Motor neuron (in vitro differentiated cells): ENCODE measurements around the gene SLIT1. TPM values are rescaled to one million over a fixed set of nuclear protein-coding genes. Genes with fewer than 3 reads are reported as not detected.

ENCODE experiments used
- ATAC-seq, 8 experiments: fragments of 200-7000 bp; cut with Tn5 transposase; replicated peaks in 6 of 8; 2 replicates each; pipeline ENCODE4 v1.8.0; 2021; ENCODE audit warnings: mild to moderate bottlenecking in 8 of 8, moderate library complexity in 8 of 8
- H3K27ac ChIP-seq, 2 donors: fragments of 250-450 bp; sonication (Bioruptor Pico); 2 replicates each; pipeline ENCODE4 v1.9.0; 2021; ENCODE audit warnings: antibody characterized with exemption in 2 of 2, mild to moderate bottlenecking in 2 of 2, moderate library complexity in 1 of 2
- H3K4me1 ChIP-seq, 2 donors: fragments of 250-450 bp; sonication (Bioruptor Pico); replicated peaks in 1 of 2; 2 replicates each; pipeline ENCODE4 v1.6.1; 2021; ENCODE audit warnings: antibody characterized with exemption in 2 of 2, mild to moderate bottlenecking in 2 of 2, moderate library complexity in 1 of 2
- H3K4me3 ChIP-seq, 5 donors: fragments of 250-450 bp; sonication (Bioruptor Pico); 2 replicates each; pipeline ENCODE4 v1.9.0; 2021; ENCODE audit warnings: antibody characterized with exemption in 5 of 5, mild to moderate bottlenecking in 5 of 5, moderate library complexity in 4 of 5
- WGBS, 10 experiments: fragments of 450-650 bp; shearing (Covaris generic); methylation state at CpG; one replicate each; pipeline ENCODE4 v1.0.0; 2022; 5-methylcytosine and 5-hydroxymethylcytosine counted together
- in situ Hi-C, 9 experiments: fragments of 400-800 bp; cut with MboI; loops; one replicate each; pipeline ENCODE4 v1.15.0; 2021; ENCODE audit warnings: low sequenced_read_pairs in 9 of 9, low pct_unique_long_range_greater_than_20kb in 2 of 9; ENCODE audit not compliant: unreplicated experiment in 9 of 9
- total RNA-seq, 8 experiments: library from RNA; unstranded; fragments of 300-600 nt; gene quantifications; 2 replicates each; pipeline versions ENCODE4 v1.2.3 to v1.2.4, GENCODE V29; 2022

SLIT1 gene
- total RNA-seq: 100 to 1,000 TPM in 2 of 8 experiments, 10 to 100 TPM in 3, 1 to 10 TPM in 2, under 1 TPM in 1; 0.20 to 137 (median 54.2) TPM

GRCh38 chr10:97185326-97186058, at the start of gene SLIT1:
Gene SLIT1, minus strand, starts transcription at chr10:97185959. Its CDS starts 285 bp downstream, at chr10:97185674.
- 0 to 9% methylated on average over 4 to 18 of the region's 74 CpGs; no CpG with 5 or more reads in 8 of the 10 experiments for WGBS, 10 experiments
- peak; percentile 26 to 90 (median 83) for ATAC-seq
- Histone ChIP-seq H3K4me3 (peak within 1 kb of the TSS; percentile 47 to 67 (median 61)), H3K27ac (peak within 1 kb of the TSS; percentile 65 to 76), H3K4me1 (peaks cover 41 to 56% of the 10 kb centered on the region in 2 donors)
- in situ Hi-C loops: loop anchor here in 1 of 9 experiments (25.0 kb wide), 1 partner anchor 98 kb away; no protein-coding TSS in a partner anchor

GRCh38 chr10:97235353-97235752, 49.6 kb upstream of the SLIT1 start:
- no peak overlapping the region for H3K27ac ChIP-seq
- in situ Hi-C loops: loop anchor here in 2 of 9 experiments (25.0 kb wide), 2 partner anchors 823 to 848 kb away; no protein-coding TSS in a partner anchor
- H3K4me1 ChIP-seq: no peaks in the 10 kb centered on the region
- WGBS, 10 experiments: 92 to 100% (median 98%) methylated on average over 1 to 4 of the region's 4 CpGs; no CpG with 5 or more reads in 2 of the 10 experiments
- H3K4me3 ChIP-seq: no peak overlapping the region
- no peak for ATAC-seq

- Histone ChIP-seq H3K4me3 (no peak overlapping the region), H3K4me1 (no peaks in the 10 kb centered on the region), H3K27ac (no peak overlapping the region)
- 33 to 100% (median 79%) methylated on average over 1 of the region's 1 CpG; no CpG with 5 or more reads in 2 of the 10 experiments for WGBS, 10 experiments
- in situ Hi-C loops: loop anchor here in 2 of 9 experiments (25.0 kb wide), 2 partner anchors 822 to 847 kb away; no protein-coding TSS in a partner anchor
- peak in 3 of 8 experiments; percentile 15 to 46 (median 43) for ATAC-seq
These were observed 48.6 kb upstream of the SLIT1 start for GRCh38 chr10:97234400-97234799.

- no peaks in the 10 kb centered on the region for H3K4me1 ChIP-seq
- no peak overlapping the region for H3K4me3 ChIP-seq
- peak in 1 of 8 experiments; percentile 31 for ATAC-seq
- no peak overlapping the region for H3K27ac ChIP-seq
- in situ Hi-C loops: loop anchor here in 2 of 9 experiments (25.0 kb wide), 2 partner anchors 818 to 843 kb away; no protein-coding TSS in a partner anchor
- WGBS, 10 experiments: 83 to 100% (median 100%) methylated on average over 1 of the region's 1 CpG; no CpG with 5 or more reads in 3 of the 10 experiments
These were observed 44.4 kb upstream of the SLIT1 start for GRCh38 chr10:97230146-97230545.

GRCh38 chr10:97229322-97230015, 43.7 kb upstream of the SLIT1 start:
- no peak overlapping the region for H3K27ac ChIP-seq
- H3K4me1 ChIP-seq: no peaks in the 10 kb centered on the region
- ATAC-seq: peak in 1 of 8 experiments; percentile 17
- in situ Hi-C loops: loop anchor here in 2 of 9 experiments (25.0 kb wide), 2 partner anchors 817 to 842 kb away; no protein-coding TSS in a partner anchor
- WGBS, 10 experiments: 80 to 100% (median 100%) methylated on average over 1 of the region's 1 CpG; no CpG with 5 or more reads in 2 of the 10 experiments
- no peak overlapping the region for H3K4me3 ChIP-seq

GRCh38 chr10:97228775-97229157, 43.0 kb upstream of the SLIT1 start:
- in situ Hi-C loops: loop anchor here in 2 of 9 experiments (25.0 kb wide), 2 partner anchors 816 to 841 kb away; no protein-coding TSS in a partner anchor
- Histone ChIP-seq H3K4me1 (no peaks in the 10 kb centered on the region), H3K27ac (no peak overlapping the region), H3K4me3 (no peak overlapping the region)
- ATAC-seq: no peak
- 88 to 100% (median 100%) methylated on average over 1 of the region's 1 CpG; no CpG with 5 or more reads in 2 of the 10 experiments for WGBS, 10 experiments

GRCh38 chr10:97228130-97228774, 42.5 kb upstream of the SLIT1 start:
- peaks cover 0 to under 1% of the 10 kb centered on the region in 2 donors for H3K4me1 ChIP-seq
- no peak overlapping the region for H3K27ac ChIP-seq
- WGBS, 10 experiments: 44 to 100% (median 88%) methylated on average over 1 to 3 of the region's 3 CpGs; no CpG with 5 or more reads in 1 of the 10 experiments
- in situ Hi-C loops: loop anchor here in 2 of 9 experiments (25.0 kb wide), 2 partner anchors 816 to 841 kb away; no protein-coding TSS in a partner anchor
- ATAC-seq: no peak
- H3K4me3 ChIP-seq: no peak overlapping the region

GRCh38 chr10:97226398-97226797, 40.6 kb upstream of the SLIT1 start:
- in situ Hi-C loops: loop anchor here in 2 of 9 experiments (25.0 kb wide), 2 partner anchors 814 to 839 kb away; no protein-coding TSS in a partner anchor
- ATAC-seq: no peak
- WGBS, 10 experiments: 71 to 100% (median 83%) methylated on average over 1 to 4 of the region's 4 CpGs; no CpG with 5 or more reads in 3 of the 10 experiments
- Histone ChIP-seq H3K4me3 (no peak overlapping the region), H3K4me1 (peaks cover 13% of the 10 kb centered on the region in 2 donors), H3K27ac (no peak overlapping the region)

- Histone ChIP-seq H3K27ac (no peak overlapping the region), H3K4me1 (peaks cover 13% of the 10 kb centered on the region in 2 donors), H3K4me3 (no peak overlapping the region)
- in situ Hi-C loops: loop anchor here in 5 of 9 experiments (25.0 kb wide), 3 partner anchors 162 to 837 kb away; no protein-coding TSS in a partner anchor
- ATAC-seq: no peak
- 36 to 100% (median 93%) methylated on average over 1 to 3 of the region's 4 CpGs; no CpG with 5 or more reads in 3 of the 10 experiments for WGBS, 10 experiments
These were observed 39.0 kb upstream of the SLIT1 start for GRCh38 chr10:97224483-97225435.

GRCh38 chr10:97222326-97222961, 36.7 kb upstream of the SLIT1 start:
- in situ Hi-C loops: loop anchor here in 3 of 9 experiments (25.0 kb wide), 3 partner anchors 160 to 835 kb away; no protein-coding TSS in a partner anchor
- Histone ChIP-seq H3K4me3 (no peak overlapping the region), H3K4me1 (peaks cover 13% of the 10 kb centered on the region in 2 donors), H3K27ac (no peak overlapping the region)
- 23 to 100% (median 97%) methylated on average over 1 to 5 of the region's 6 CpGs; no CpG with 5 or more reads in 2 of the 10 experiments for WGBS, 10 experiments
- ATAC-seq: peak in 5 of 8 experiments; percentile 99 to 100 (median 99)

- Histone ChIP-seq H3K4me3 (no peak overlapping the region), H3K4me1 (peaks cover 13% of the 10 kb centered on the region in 2 donors), H3K27ac (no peak overlapping the region)
- in situ Hi-C loops: loop anchor here in 3 of 9 experiments (25.0 kb wide), 3 partner anchors 158 to 833 kb away; no protein-coding TSS in a partner anchor
- WGBS, 10 experiments: 88 to 100% (median 100%) methylated on average over 1 to 3 of the region's 3 CpGs; no CpG with 5 or more reads in 2 of the 10 experiments
- no peak for ATAC-seq
These were observed 34.6 kb upstream of the SLIT1 start for GRCh38 chr10:97220355-97220754.
